Measurements from ENCODE around the gene SYTL2.
"Not testable (repeated sequence)": the region's sequence is repeated elsewhere in the genome, so short reads cannot be mapped to it uniquely, and the experiment has no call there.

SYTL2 gene

GRCh38 chr11:85656777-85657176, 154.2 kb downstream of the SYTL2 start:
- in situ Hi-C loops (cut with HindIII; ENCODE audit: low sequenced_read_pairs): no loop called here
- H3K4me3 ChIP-seq (ENCODE audit: low read depth, low read length): no peak overlapping the region
- DNase-seq (ENCODE audit: low read depth): no peak
- TF ChIP-seq CTCF (IDR thresholded peaks at IDR 0.05; ENCODE audit: low read depth, low read length, missing control alignments): no peak

- in situ Hi-C loops (cut with HindIII; ENCODE audit: low sequenced_read_pairs); H3K4me3 ChIP-seq (ENCODE audit: low read depth, low read length); DNase-seq (ENCODE audit: low read depth): not testable (repeated sequence)
Measured at GRCh38 chr11:85654343-85654742, 156.6 kb downstream of the SYTL2 start.

GRCh38 chr11:85652786-85653447, 158.0 kb downstream of the SYTL2 start:
- no peak for DNase-seq (ENCODE audit: low read depth)
- in situ Hi-C loops (cut with HindIII; ENCODE audit: low sequenced_read_pairs): no loop called here
- no peak for TF ChIP-seq CTCF (IDR thresholded peaks at IDR 0.05; ENCODE audit: low read depth, low read length, missing control alignments)
- no peak overlapping the region for H3K4me3 ChIP-seq (ENCODE audit: low read depth, low read length)

GRCh38 chr11:85651118-85651517, 159.8 kb downstream of the SYTL2 start:
- in situ Hi-C loops (cut with HindIII; ENCODE audit: low sequenced_read_pairs): no loop called here
- no peak for DNase-seq (ENCODE audit: low read depth)
- H3K4me3 ChIP-seq (ENCODE audit: low read depth, low read length): no peak overlapping the region
- no peak for TF ChIP-seq CTCF (IDR thresholded peaks at IDR 0.05; ENCODE audit: low read depth, low read length, missing control alignments)

- no peak for TF ChIP-seq CTCF (IDR thresholded peaks at IDR 0.05; ENCODE audit: low read depth, low read length, missing control alignments)
- in situ Hi-C loops (cut with HindIII; ENCODE audit: low sequenced_read_pairs): no loop called here
- peak; percentile 53 for DNase-seq (ENCODE audit: low read depth)
Measured at GRCh38 chr11:85647604-85648299, 163.2 kb downstream of the SYTL2 start, which contains the start of gene TMEM126A. Gene TMEM126A, plus strand, starts transcription at chr11:85647967. Its CDS starts 2,289 bp downstream, at chr11:85650256.

GRCh38 chr11:85647078-85647477, 163.9 kb downstream of the SYTL2 start:
- in situ Hi-C loops (cut with HindIII; ENCODE audit: low sequenced_read_pairs): no loop called here
- no peak for TF ChIP-seq CTCF (IDR thresholded peaks at IDR 0.05; ENCODE audit: low read depth, low read length, missing control alignments)

More at GRCh38 chr11:85647604-85648299, 163.2 kb downstream of the SYTL2 start, which contains the start of gene TMEM126A:
- peak within 1 kb of the TSS; percentile 80 for H3K4me3 ChIP-seq (ENCODE audit: low read depth, low read length)

More at GRCh38 chr11:85647078-85647477, 163.9 kb downstream of the SYTL2 start:
- no peak for DNase-seq (ENCODE audit: low read depth)
- H3K4me3 ChIP-seq (ENCODE audit: low read depth, low read length): peak overlapping the region; percentile 80

All from astrocyte of the cerebellum (primary cell).